ENCODE results near the gene RPH3AL. TPM values are rescaled to one million over a fixed set of nuclear protein-coding genes. Genes with fewer than 3 reads are reported as not detected.
A peak's percentile ranks its signal among the peaks of the same experiment; 100 is the strongest.

RPH3AL gene
- total RNA-seq, 1 experiment from 2014 or later: 3.0 TPM

DNA sequence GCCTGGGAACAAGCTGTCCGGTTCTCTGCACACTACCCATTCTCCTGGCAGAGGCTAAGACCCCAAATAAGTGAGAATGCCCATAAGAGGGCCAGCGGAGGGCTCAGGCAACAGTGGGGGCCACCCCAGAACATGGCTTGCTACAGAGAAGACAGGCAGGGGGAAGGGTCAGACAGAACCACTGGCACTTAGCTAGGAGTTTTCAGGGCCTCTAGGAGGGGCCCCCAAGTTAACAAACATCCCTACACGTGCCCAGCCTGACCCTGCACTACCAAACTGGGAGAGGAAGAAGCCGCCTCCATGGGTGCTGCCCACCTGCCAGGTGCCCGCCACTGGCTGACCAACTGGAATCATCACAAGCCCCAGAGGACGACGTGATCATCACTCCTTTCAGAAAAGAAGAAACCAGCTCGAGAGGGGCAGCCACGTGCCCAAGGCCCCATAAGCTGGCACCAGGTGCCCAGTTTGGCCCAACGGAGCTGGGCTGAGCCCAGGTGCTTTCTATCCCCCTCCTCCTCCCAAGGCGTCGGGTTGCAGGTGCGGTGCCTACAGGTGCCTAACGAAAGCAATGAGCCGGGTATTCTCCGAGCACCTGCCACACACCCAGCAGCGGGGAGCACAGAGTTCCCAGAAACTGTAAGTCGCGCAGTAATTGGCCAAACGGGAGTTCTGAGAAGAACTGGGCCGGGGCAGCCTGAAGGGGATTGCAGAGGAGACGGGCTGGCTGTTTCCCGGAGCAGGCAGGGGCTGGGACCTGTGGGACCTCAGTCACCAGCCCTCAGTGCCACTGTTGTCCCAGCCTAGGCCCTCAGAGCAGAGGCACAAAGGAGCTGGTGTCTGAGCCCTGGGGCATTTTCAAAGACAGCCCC is 13.2 kb downstream of the RPH3AL start:
- H2BK120ac ChIP-seq (ENCODE audit: low read depth, low read length, poor library complexity, severe bottlenecking): no peak overlapping the region
- no peak overlapping the region for H4K91ac ChIP-seq (ENCODE audit: insufficient read length, low read depth, low read length)
- H3T11ph ChIP-seq (ENCODE audit: low read length): no peak overlapping the region
- no peak overlapping the region for H3K27ac ChIP-seq (ENCODE audit: insufficient read length, low read depth, low read length)
- H3K79me2 ChIP-seq (ENCODE audit: insufficient read depth, low read length): no peaks in the 10 kb centered on the region
- no peaks in the 10 kb centered on the region for H3K9me3 ChIP-seq (ENCODE audit: control insufficient read depth, low read depth, low read length)
- peak; percentile 35 for DNase-seq
- H3K18ac ChIP-seq (ENCODE audit: insufficient read length, low read depth, low read length): no peak overlapping the region
- no peaks in the 10 kb centered on the region; the same call in 1 of the 2 replicates for H3K4me1 ChIP-seq (ENCODE audit: insufficient read depth, low read length)
- Mint-ChIP-seq H3K9me3 (peaks cover 6 to 7% of the 10 kb centered on the region in 2 experiments; a peak in 4 of 5 replicates), H3K4me3 (no peak overlapping the region), H3K36me3 (ENCODE audit: insufficient read depth in 1 of 3, low read depth in 3 of 3) (no peaks in the 10 kb centered on the region; a peak in 1 of 7 replicates), H3K27ac (no peak overlapping the region; a peak in 1 of 7 replicates), H3K4me1 (peaks cover 23 to 30% of the 10 kb centered on the region in 2 experiments), H3K27me3 (ENCODE audit: low read depth) (peaks cover 19% of the 10 kb centered on the region)
- no peak overlapping the region for H3K56ac ChIP-seq (ENCODE audit: insufficient read length, low read depth, low read length)
- no peak overlapping the region for H3K4me2 ChIP-seq (ENCODE audit: insufficient read depth, insufficient read length, low read length)
- no peak for TF ChIP-seq CTCF (conservative IDR thresholded peaks at IDR 0.05)
- H3K23me2 ChIP-seq (ENCODE audit: insufficient read length, low read depth, low read length, poor library complexity, severe bottlenecking): no peaks in the 10 kb centered on the region
- no peak overlapping the region for H2BK5ac ChIP-seq (ENCODE audit: insufficient read length, low read length)
- H3K14ac ChIP-seq (ENCODE audit: insufficient read depth, low read length): peak overlapping the region; percentile 31; the same call in 1 of the 2 replicates
- H3K79me1 ChIP-seq (ENCODE audit: insufficient read depth, low read depth, low read length, poor library complexity, severe bottlenecking): no peaks in the 10 kb centered on the region
- no peak overlapping the region for H3K4ac ChIP-seq (ENCODE audit: low read depth, low read length)
- H2BK15ac ChIP-seq (ENCODE audit: low read depth, low read length): no peak overlapping the region
- no peak overlapping the region for H2BK12ac ChIP-seq (ENCODE audit: insufficient read length, low read depth, low read length)
- no peaks in the 10 kb centered on the region for H4K20me1 ChIP-seq (ENCODE audit: control insufficient read depth, insufficient read depth, insufficient read length)
- no peak overlapping the region for H4K5ac ChIP-seq (ENCODE audit: insufficient read length, low read depth, low read length)
- H2AFZ ChIP-seq (ENCODE audit: low read length): no peak overlapping the region
- no peak overlapping the region for H2AK5ac ChIP-seq (ENCODE audit: insufficient read length, low read length)
- no peak overlapping the region for H3K23ac ChIP-seq (ENCODE audit: insufficient read length, low read depth, low read length)
- peaks cover 2% of the 10 kb centered on the region; the same call in 1 of the 2 replicates for H3K27me3 ChIP-seq (ENCODE audit: insufficient read depth, low read length)
- no peak overlapping the region for H2BK20ac ChIP-seq (ENCODE audit: low read depth, low read length, poor library complexity, severe bottlenecking)
- no peak overlapping the region for H4K8ac ChIP-seq (replicated peaks; ENCODE audit: insufficient read length, low read depth, low read length)
- WGBS (ENCODE audit: extremely low coverage, insufficient read length, low lambda C conversion rate): no CpG with 5 or more reads among the region's 23 CpGs
- H3K9ac ChIP-seq (ENCODE audit: extremely low read depth, insufficient read length, low read length): no peak overlapping the region

All from H9 (cell line).